GM21528 (cell line): ENCODE data around the gene ADCY7.

ENCODE experiments used
- ATAC-seq: cut with Tn5 transposase; IDR thresholded peaks from one replicate; pipeline ENCODE4 v1.9.1; 2021; ENCODE audit warnings: mild to moderate bottlenecking, moderate library complexity; ENCODE audit not compliant: unreplicated experiment, low FRiP score

Gene ADCY7

GRCh38 chr16:50296807-50297206 is 30.5 kb downstream of the ADCY7 start:
- no peak for ATAC-seq

GRCh38 chr16:50297301-50298074 is 31.1 kb downstream of the ADCY7 start:
- ATAC-seq = no peak

- no peak for ATAC-seq
Measured at GRCh38 chr16:50298075-50298460, 31.7 kb downstream of the ADCY7 start.

- ATAC-seq = no peak
Measured at GRCh38 chr16:50298591-50299507, 32.5 kb downstream of the ADCY7 start.

GRCh38 chr16:50299508-50300105 is 33.3 kb downstream of the ADCY7 start:
- no peak for ATAC-seq

- no peak for ATAC-seq
Measured at GRCh38 chr16:50300942-50301625, 34.7 kb downstream of the ADCY7 start.

GRCh38 chr16:50301626-50302471 is 35.5 kb downstream of the ADCY7 start:
- ATAC-seq = no peak

GRCh38 chr16:50302472-50303005 is 36.2 kb downstream of the ADCY7 start:
- ATAC-seq = no peak

GRCh38 chr16:50303041-50303604 is 36.8 kb downstream of the ADCY7 start:
- ATAC-seq = no peak

GRCh38 chr16:50303605-50304466 is 37.5 kb downstream of the ADCY7 start:
- ATAC-seq = no peak

GRCh38 chr16:50304467-50305440 is 38.4 kb downstream of the ADCY7 start:
- ATAC-seq = no peak

GRCh38 chr16:50305441-50306061 is 39.2 kb downstream of the ADCY7 start:
- ATAC-seq = no peak

GRCh38 chr16:50306287-50306686 is 39.9 kb downstream of the ADCY7 start:
- ATAC-seq = no peak

GRCh38 chr16:50308237-50308965 is 42.0 kb downstream of the ADCY7 start:
- ATAC-seq = no peak

GRCh38 chr16:50309156-50309526 is 42.8 kb downstream of the ADCY7 start:
- no peak for ATAC-seq
